BJ (cell line): ENCODE data around the gene SRR. TPM values are rescaled to one million over a fixed set of nuclear protein-coding genes. Genes with fewer than 3 reads are reported as not detected.

Experiments
- CTCF ChIA-PET: fragments of 350-600 bp; formaldehyde crosslinking; extraction: SDS; loops from one replicate; lab custom pipeline; 2021; ENCODE audit warnings: antibody characterized with exemption, inconsistent platforms; lab: Yijun Ruan, JAX
- POLR2A ChIA-PET: fragments of 300-600 bp; sonication (Branson Sonifier 250); formaldehyde crosslinking; extraction: SDS; loops from one replicate; lab custom pipeline; 2021; ENCODE audit warnings: antibody characterized with exemption; lab: Charles Lee
- DNase-seq: peaks from one replicate; pipeline ENCODE4 v3.0.0-alpha.2; 2011; ENCODE audit warnings: low read depth
- H3K27me3 ChIP-seq: 2 replicates; pipeline ENCODE4 v1.6.0; 2011; ENCODE audit warnings: low read length; ENCODE audit not compliant: control insufficient read depth, insufficient read depth
- H3K36me3 ChIP-seq: 2 replicates; pipeline ENCODE4 v1.5.1; 2011; ENCODE audit warnings: low read length; ENCODE audit not compliant: control insufficient read depth, insufficient read depth
- H3K4me3 ChIP-seq: 2 replicates; pipeline ENCODE4 v1.5.1; 2011; ENCODE audit warnings: low read depth, mild to moderate bottlenecking, control low read depth, low read length
- polyA plus RNA-seq: library from polyadenylated mRNA; depleted of rRNA; stranded (reverse); fragments of >200 nt; gene quantifications from 2 replicates; pipeline ENCODE4 v1.2.3, GENCODE V29; 2011
- TF ChIP-seq, protein P1 (sequence below): IDR thresholded peaks from 2 replicates; pipeline ENCODE4 v1.5.1; 2011; ENCODE audit warnings: low read depth, mild to moderate bottlenecking, control low read depth, inconsistent platforms, low read length, moderate library complexity; ENCODE audit not compliant: insufficient read depth

The SRR gene
- polyA plus RNA-seq, 1 experiment, result 17.1 TPM

DNA sequence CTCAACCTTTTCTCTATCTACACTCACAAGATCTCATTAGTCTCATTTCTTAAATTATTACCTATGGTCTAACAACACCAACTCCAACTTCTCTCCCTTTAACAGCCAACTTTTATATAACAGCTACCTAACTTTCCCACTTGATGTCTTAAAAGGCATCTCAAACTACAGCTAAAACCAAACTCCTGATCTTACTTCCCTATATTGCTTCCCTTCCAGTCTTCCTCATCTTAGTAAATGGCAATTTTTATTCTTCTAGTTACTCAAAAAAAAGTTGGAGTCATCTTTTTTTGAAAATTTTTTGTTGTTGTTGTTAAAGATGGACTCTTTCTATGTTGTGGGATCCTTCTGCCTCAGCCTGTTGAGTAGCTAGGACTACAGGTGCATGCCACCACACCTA, 15.3 kb downstream of the SRR start:
- no peak for DNase-seq
- Histone ChIP-seq H3K36me3 (peaks cover 9% of the 10 kb centered on the region), H3K27me3 (no peaks in the 10 kb centered on the region), H3K4me3 (no peak overlapping the region)
- ChIA-PET POLR2A (no interaction called here), CTCF (interaction anchor here (1.3 kb wide), 1 partner anchor 17 kb away, joined by 3 read pairs; the partner anchor contains the start of gene TSR1)
- TF ChIP-seq, protein P1, sequence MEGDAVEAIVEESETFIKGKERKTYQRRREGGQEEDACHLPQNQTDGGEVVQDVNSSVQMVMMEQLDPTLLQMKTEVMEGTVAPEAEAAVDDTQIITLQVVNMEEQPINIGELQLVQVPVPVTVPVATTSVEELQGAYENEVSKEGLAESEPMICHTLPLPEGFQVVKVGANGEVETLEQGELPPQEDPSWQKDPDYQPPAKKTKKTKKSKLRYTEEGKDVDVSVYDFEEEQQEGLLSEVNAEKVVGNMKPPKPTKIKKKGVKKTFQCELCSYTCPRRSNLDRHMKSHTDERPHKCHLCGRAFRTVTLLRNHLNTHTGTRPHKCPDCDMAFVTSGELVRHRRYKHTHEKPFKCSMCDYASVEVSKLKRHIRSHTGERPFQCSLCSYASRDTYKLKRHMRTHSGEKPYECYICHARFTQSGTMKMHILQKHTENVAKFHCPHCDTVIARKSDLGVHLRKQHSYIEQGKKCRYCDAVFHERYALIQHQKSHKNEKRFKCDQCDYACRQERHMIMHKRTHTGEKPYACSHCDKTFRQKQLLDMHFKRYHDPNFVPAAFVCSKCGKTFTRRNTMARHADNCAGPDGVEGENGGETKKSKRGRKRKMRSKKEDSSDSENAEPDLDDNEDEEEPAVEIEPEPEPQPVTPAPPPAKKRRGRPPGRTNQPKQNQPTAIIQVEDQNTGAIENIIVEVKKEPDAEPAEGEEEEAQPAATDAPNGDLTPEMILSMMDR, result no peak

GRCh38 chr17:2321399-2321798, 17.6 kb downstream of the SRR start:
- Histone ChIP-seq H3K36me3 (peaks cover 10% of the 10 kb centered on the region), H3K27me3 (no peaks in the 10 kb centered on the region), H3K4me3 (no peak overlapping the region)
- TF ChIP-seq, protein P1, result no peak
- DNase-seq, result no peak
- POLR2A ChIA-PET, result interaction anchor here (0.8 kb wide), 1 partner anchor 18 kb away, joined by 3 read pairs; the partner anchor contains the start of genes SMG6 and SRR
- CTCF ChIA-PET, result no interaction called here

- DNase-seq, result no peak
- H3K36me3 ChIP-seq, result peaks cover 13% of the 10 kb centered on the region
These were observed 20.0 kb downstream of the SRR start for GRCh38 chr17:2323629-2324314.

DNA sequence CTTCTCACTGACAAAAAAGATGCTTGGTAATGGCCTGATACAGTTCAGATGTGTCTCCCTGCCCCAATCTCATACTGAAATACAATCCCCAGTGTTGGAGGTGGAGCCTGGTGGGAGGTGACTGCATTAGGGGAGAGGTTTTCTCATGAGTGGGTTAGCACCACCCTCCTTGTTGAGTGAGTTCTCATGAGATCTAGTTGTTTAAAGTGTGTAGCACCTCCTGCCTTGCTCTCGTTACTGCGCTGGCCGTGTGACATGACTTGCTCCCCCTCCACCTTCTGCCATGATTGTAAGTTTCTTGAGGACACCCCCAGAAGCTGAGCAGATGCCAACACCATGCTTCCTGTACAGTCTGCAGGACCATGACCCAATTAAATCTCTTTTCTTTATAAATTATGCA, 27.6 kb downstream of the SRR start:
- H3K27me3 ChIP-seq, result no peaks in the 10 kb centered on the region
- no peak overlapping the region for H3K4me3 ChIP-seq
- no peak for DNase-seq
- ChIA-PET CTCF (interaction anchor here (1.2 kb wide), 1 partner anchor 22 kb away, joined by 3 read pairs; no protein-coding TSS in a partner anchor), POLR2A (no interaction called here)
- TF ChIP-seq, protein P1, result no peak
- peaks cover 11% of the 10 kb centered on the region for H3K36me3 ChIP-seq

More at GRCh38 chr17:2323629-2324314, 20.0 kb downstream of the SRR start:
- H3K4me3 ChIP-seq, result no peak overlapping the region
- TF ChIP-seq, protein P1, result no peak
- no peaks in the 10 kb centered on the region for H3K27me3 ChIP-seq
- CTCF ChIA-PET, result no interaction called here
- POLR2A ChIA-PET, result no interaction called here

- POLR2A ChIA-PET, result no interaction called here
- TF ChIP-seq, protein P1, result no peak
- CTCF ChIA-PET, result interaction anchor here (1.0 to 2.1 kb wide), 6 partner anchors 10 to 281 kb away, joined by 3 to 10 read pairs (median 4); partner anchors contain the start of gene HIC1
- DNase-seq, result no peak
- Histone ChIP-seq H3K36me3 (peaks cover 6% of the 10 kb centered on the region), H3K27me3 (no peaks in the 10 kb centered on the region), H3K4me3 (peak overlapping the region; percentile 69)
These were observed 32.0 kb downstream of the SRR start for GRCh38 chr17:2335726-2336214.
